Fibroblast of the aortic adventitia (primary cell): ENCODE data around the gene STC2. TPM values are rescaled to one million over a fixed set of nuclear protein-coding genes. Genes with fewer than 3 reads are reported as not detected.

ENCODE experiments used
- DNase-seq: peaks from one replicate; pipeline ENCODE4 v3.0.0-alpha.2; 2010; ENCODE audit warnings: low read depth
- H3K4me3 ChIP-seq: 2 replicates; pipeline ENCODE4 v1.5.1; 2011; ENCODE audit warnings: low read depth, mild to moderate bottlenecking, control low read depth, low read length, moderate library complexity
- total RNA-seq: library from RNA; depleted of rRNA; stranded (reverse); fragments of >200 nt; gene quantifications from 2 replicates; pipeline ENCODE4 v1.2.3, GENCODE V29; 2012; ENCODE audit warnings: low replicate concordance
- TF ChIP-seq, protein P1 (sequence below): IDR thresholded peaks from 2 replicates; pipeline ENCODE4 v1.5.1; 2011; ENCODE audit warnings: mild to moderate bottlenecking, low read length, control low read depth, inconsistent platforms; ENCODE audit not compliant: insufficient read depth

Gene STC2
- total RNA-seq, 1 donor, result 400 TPM

DNA sequence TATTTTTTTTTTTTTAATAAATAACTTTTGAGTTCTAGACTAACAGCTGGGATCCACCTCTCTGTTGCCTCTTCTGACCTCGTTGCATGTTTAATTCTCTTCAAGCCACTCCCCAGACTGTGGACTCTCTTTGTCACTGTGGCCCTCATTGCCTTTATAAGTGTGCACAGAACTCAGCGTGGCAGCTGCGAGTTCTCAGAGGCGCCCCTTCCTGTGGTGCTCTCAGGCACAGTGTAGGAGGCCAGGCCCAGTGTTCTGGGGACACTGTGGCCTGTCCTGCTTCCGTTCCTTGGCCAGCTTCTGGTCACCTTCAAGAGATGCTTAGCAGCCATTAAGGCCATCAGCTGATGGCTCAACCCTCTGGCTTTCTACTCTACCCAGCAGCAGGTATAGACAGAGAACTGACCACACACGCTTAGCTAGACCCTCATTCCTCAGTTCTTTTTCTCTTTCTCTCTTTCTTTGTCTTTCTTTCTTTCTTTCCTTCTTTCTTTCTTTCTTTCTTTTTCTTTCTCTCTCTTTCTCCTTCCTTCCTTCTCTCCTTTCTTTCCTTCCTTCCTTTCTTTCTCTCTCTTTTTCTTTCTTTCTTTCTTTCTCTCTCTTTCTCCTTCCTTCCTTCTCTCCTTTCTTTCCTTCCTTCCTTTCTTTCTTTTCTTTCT is 27.7 kb downstream of the STC2 start:
- H3K4me3 ChIP-seq, result no peak overlapping the region
- TF ChIP-seq, protein P1, sequence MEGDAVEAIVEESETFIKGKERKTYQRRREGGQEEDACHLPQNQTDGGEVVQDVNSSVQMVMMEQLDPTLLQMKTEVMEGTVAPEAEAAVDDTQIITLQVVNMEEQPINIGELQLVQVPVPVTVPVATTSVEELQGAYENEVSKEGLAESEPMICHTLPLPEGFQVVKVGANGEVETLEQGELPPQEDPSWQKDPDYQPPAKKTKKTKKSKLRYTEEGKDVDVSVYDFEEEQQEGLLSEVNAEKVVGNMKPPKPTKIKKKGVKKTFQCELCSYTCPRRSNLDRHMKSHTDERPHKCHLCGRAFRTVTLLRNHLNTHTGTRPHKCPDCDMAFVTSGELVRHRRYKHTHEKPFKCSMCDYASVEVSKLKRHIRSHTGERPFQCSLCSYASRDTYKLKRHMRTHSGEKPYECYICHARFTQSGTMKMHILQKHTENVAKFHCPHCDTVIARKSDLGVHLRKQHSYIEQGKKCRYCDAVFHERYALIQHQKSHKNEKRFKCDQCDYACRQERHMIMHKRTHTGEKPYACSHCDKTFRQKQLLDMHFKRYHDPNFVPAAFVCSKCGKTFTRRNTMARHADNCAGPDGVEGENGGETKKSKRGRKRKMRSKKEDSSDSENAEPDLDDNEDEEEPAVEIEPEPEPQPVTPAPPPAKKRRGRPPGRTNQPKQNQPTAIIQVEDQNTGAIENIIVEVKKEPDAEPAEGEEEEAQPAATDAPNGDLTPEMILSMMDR, result no peak

DNA sequence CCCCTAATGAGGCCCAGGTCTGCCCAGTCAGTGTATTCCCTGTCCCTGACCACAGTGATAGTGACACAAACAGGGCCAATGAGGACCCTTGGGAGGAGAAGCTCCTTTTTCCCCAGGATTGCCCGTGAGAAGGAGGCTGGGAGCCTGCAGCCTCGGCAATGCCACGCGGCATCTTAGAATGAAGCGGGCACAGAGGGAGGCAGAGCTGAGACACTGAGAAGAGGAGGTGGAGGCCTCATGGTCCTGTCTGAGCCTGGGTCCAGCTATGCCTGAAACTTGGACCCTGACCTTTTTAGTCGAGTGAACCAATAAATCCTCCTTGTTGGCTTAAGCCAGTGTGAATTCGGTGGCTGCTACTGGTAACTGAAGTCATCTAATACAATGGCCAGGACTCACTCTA is 28.4 kb downstream of the STC2 start:
- no peak overlapping the region for H3K4me3 ChIP-seq
- TF ChIP-seq, protein P1, result no peak
- DNase-seq, result no peak

More for the DNA sequence above, 27.7 kb downstream of the STC2 start:
- no peak for DNase-seq

DNA sequence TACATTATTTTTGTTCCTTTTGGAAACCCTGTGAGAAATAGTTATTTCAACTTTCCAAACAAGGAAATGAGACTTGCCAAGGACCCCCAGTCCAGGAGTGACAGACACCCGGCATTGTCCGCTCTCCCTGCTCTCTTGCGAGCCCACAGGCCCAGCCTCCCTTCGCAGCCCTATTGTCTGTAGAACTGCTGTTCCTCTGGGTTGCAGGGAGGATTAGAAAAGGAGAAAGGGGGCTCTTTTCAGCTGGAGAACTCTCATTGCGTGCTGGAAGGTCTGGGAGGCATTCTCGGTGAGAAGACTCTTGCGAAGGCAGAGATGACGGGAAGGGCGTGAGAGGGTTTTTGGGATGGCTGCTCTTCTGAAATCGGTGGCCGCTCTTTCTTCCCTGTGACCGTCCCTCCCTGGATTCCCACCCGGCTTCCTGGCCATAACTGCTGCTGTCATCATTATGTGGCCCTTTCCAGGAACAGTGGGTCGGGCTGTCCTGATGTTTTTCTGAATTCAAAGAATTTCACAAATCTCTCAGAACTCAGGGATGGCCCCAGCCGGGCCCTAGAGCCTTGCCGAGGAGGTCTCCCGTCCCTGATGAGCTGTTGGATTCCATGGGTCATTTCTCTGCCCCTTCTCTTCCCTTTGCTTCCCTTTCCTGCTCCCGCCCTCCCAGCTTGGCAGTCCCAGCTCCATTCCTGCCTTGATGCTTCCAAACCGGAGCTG is 29.8 kb downstream of the STC2 start:
- no peak for DNase-seq
- H3K4me3 ChIP-seq, result no peak overlapping the region
- TF ChIP-seq, protein P1, result no peak

DNA sequence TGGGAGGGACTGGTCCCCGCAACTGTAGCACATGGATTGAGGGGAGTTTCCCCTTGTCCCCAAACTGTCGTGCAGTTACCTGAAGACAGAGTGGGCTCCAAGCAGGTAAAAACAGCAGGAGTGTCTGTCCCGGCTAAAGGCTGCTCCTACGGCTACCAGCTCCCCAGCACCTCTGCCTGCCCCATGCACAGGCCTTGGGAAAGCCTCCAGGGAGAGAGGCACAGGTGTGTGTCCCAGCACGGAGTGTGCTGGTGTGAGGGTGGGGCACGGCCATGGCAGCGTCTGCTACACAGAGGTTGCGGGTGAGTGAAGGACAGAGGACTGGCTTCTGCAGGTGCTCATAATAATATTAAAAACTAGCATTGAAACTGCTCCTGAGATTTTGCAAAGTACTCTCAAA is 30.4 kb downstream of the STC2 start:
- no peak for DNase-seq
- H3K4me3 ChIP-seq, result no peak overlapping the region
- TF ChIP-seq, protein P1, result no peak

DNA sequence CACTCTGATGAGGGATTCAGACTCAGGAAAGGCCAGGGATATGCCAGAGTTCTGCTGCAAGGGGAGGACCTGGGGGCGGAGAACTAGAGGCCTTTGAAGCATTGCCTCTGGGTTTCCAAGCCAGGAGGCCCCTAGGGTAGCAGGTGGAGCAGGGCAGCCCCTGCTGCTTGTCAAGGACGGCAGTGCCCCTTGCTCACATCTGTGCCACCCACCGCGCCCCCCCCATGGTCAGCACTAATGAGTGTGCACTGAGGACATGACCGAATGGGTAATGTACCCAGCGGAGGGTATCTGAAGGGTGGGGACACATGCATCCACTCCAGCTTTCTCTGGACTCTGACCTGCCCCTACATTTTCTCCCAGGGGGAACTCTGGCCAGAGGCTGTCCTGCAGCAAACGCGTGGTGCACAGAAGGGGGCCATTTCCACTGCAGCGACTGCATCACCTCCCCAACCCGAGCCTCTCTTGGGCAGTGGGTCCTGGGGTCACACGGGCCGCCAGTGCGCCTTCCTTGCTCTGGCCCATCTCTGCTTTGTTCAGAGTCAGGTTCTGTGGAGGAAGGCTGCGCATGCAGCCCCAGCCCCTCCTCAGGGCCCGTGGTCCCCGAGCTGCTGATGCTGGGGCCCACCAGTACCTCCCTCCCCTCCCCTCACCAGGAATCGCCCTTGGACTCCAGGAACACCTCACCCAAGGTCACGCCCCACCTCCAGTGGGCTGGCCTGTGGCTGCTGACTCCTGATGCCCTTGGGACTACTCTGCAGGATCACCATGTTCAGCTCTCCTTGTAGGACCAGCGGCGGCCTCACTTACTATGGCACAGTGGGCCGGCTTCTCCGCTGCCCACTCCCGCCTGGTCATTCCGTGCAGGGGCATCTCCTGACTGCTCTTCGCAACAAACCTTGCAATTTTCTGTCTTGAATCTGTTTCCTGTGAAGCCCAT is 31.2 kb downstream of the STC2 start:
- H3K4me3 ChIP-seq, result no peak overlapping the region
- TF ChIP-seq, protein P1, result no peak
- DNase-seq, result no peak

DNA sequence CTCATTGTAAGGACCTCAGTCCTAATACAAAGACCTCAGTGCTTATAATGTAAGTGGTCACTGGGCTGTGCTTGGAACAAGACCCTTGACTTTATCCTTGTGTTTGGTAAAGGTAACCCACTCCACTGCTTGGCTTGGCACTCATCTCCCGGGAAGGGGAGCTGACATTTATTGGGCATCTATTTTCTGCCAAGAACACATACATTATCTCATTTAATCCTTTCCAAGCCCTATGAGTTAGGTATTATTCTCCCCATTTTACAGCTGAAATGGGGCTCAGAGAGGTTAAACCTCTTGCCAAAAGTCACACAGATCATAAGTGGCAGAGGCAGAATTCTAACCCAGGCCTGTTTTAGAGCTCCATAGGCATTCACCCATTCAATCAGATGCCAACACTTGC is 32.4 kb downstream of the STC2 start:
- no peak overlapping the region for H3K4me3 ChIP-seq
- no peak for DNase-seq
- TF ChIP-seq, protein P1, result no peak
